SU-DHL-6 (cell line): ENCODE data around the gene FCHSD2.

Experiments
- CTCF ChIP-seq: fragments of 200-600 bp; sonication (generic); IDR thresholded peaks from one replicate; pipeline ENCODE4 v1.5.1; 2017; ENCODE audit warnings: antibody characterized with exemption, mild to moderate bottlenecking, low read length, moderate library complexity; ENCODE audit not compliant: insufficient read depth, poor library complexity, severe bottlenecking
- EZH2phosphoT487 ChIP-seq: fragments of 200-600 bp; sonication (generic), shearing (Covaris generic); conservative IDR thresholded peaks from 2 replicates; pipeline ENCODE4 v1.6.1; 2018; ENCODE audit warnings: mild to moderate bottlenecking, antibody characterized with exemption, low read length, moderate library complexity, mixed read lengths

- TF ChIP-seq CTCF (no peak), EZH2phosphoT487 (no peak)
These were observed 129.1 kb downstream of the FCHSD2 start for GRCh38 chr11:73013021-73013420.
